Measurements from ENCODE around the gene PHACTR2.
"Not testable (repeated sequence)": the region's sequence is repeated elsewhere in the genome, so short reads cannot be mapped to it uniquely, and the experiment has no call there.

The PHACTR2 gene

DNA sequence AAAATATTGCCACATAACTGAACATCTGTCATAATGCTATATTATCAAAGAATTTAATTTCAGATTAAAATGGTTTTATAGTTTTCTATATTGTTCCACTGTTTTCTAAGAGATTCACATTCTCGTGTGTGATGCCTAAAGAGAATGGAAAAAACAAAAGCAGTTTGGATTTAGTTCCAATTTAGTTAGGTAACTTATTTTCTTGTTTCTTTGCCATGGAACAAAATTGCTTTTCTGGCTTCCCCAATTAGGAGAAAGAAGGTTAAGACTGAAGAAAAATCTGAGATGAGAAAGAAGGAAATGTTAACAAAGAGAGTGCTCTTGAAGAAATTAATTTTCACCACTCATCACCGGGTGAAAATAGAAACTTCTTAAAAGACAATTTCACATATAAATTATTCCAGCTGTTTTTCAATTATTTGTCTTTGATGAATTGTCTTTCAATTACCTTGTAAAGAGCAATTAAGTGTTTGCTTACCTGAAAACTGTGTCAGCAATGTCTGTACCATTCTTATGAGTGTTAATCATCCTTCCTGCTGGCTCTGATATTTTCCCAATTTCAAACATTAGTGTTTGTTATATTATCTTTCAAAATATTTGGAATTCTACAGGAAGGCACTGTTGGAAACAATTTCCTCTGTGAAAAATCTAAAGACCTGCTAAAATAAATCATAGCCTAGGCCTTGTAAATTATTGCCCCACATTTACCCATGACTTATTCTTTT is 19.5 kb downstream of the PHACTR2 start:
- no peak for DNase-seq (ENCODE audit: low spot score)
- FAIRE-seq: no peak

DNA sequence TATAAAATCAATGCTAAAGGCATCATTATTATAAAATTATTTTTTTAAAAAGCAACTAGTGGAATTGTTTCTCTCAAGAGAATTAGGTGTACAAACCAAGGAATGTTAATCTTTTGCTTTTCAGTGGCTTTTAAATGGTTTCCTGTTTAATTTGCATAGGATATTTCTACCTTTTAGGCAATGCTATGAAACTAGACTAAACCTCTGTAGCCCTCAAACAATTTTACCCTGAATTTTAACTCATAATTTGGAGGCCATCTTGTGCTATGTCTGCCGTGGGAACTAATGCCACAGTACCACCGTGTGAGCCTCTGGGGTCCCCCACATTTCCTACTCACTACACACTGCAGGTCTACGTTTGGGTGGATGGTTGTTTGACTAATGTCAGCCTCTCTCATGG is 20.6 kb downstream of the PHACTR2 start:
- DNase-seq (ENCODE audit: low spot score) (no peak), FAIRE-seq (no peak)

- FAIRE-seq (no peak), DNase-seq (ENCODE audit: low spot score) (no peak)
Measured at GRCh38 chr6:143698759-143699429, 21.1 kb downstream of the PHACTR2 start.

DNA sequence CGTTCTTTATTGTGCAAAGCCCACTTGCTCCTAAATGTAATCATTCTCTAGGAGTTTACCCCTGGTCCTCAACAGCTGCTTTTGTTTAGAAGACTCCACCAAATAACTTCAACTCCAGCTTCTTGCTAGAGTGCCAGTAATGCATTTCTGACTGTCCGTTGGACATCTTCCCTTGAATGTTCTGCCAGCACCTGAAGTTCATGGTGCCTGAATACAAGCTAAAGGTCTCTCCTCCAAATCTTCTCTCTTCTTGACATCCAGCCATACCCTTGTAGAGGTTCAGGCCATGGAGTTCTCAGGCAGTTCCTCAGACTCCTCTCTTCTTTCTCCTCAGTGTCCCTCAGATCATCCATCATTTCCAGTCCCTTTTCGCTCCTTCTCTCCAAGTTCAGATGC is 21.7 kb downstream of the PHACTR2 start:
- FAIRE-seq: no peak
- DNase-seq (ENCODE audit: low spot score): no peak

GRCh38 chr6:143700684-143701348 is 23.1 kb downstream of the PHACTR2 start:
- no peak for DNase-seq (ENCODE audit: low spot score)

DNA sequence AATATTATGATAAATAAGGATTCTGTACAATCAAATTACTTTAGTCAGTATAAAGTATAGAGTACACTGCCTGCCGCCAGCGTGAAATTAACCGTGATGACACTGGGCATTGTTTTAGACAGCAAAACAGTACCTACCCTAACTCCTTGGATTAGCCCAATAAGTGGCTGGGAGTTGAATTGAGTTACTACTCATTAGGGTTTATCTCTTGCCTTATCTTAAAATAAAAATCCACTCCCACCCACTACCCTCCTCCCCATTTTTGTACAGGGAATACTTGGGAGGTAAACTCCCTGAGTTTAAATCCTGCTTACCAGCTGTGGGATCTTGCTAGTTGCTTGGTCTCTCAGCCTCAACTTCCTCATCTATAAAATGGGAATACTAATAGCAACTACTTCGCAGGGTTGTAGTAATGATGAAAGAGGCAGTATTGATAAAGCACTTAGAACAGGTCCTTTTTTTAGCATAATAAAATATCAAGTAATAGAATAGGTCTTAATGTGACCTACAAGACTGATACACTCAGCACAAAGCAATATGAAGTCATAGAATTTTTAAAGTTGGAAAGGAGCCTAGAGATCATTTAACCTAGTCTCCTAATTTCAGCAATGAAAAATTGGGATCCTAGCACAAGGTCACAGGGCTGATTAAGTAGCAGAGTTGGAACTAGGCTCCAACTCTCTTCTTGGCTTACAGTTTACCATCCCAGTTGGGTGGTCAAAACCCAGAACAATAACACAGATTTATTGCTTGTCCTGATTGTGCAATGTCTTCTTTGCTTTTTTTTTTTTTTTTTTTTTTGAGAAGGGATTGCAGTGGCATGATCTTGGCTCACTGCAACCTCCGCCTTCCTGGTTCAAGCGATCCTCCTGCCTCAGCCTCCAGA is 23.8 kb downstream of the PHACTR2 start:
- FAIRE-seq: no peak
- DNase-seq (ENCODE audit: low spot score): no peak

More at GRCh38 chr6:143700684-143701348, 23.1 kb downstream of the PHACTR2 start:
- no peak for FAIRE-seq

DNA sequence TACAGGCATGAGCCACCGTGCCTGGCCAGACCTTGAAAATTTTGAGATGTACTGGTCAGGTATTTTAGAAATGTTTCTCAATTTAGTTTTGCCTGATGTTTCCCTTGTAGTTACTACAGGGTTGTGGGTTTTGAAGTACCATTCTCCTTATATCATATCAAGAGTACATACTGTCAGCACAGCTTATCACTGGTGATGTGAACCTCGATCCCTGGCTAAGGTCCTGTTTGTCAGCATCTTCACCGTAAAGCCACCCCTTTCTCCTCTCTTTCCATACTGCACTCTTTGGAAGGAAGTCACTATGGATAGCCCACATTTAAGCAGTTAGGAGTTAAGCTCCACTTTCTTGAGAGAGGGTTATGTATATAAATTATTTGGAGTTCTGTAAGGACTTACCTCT is 27.8 kb downstream of the PHACTR2 start:
- FAIRE-seq (no peak), DNase-seq (ENCODE audit: low spot score) (no peak)

DNA sequence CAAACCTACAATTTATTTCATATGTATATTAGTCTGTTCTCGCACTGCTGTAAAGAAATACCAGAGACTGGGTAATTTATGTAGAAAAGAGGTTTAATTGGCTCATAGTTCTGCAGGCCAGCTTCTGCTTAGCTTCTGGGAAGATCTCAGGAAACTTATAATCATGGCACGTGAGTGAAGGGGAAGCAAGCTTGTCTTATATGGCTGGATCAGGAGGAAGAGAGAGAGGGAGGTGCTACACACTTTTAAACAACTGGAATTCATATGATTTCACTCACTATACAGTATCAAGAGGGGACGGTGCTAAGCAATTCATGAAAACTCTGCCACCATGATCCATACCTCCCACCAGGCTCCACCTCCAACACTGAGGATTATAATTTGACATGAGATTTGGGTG is 29.9 kb downstream of the PHACTR2 start:
- DNase-seq (ENCODE audit: low spot score) (no peak), FAIRE-seq (no peak)

DNA sequence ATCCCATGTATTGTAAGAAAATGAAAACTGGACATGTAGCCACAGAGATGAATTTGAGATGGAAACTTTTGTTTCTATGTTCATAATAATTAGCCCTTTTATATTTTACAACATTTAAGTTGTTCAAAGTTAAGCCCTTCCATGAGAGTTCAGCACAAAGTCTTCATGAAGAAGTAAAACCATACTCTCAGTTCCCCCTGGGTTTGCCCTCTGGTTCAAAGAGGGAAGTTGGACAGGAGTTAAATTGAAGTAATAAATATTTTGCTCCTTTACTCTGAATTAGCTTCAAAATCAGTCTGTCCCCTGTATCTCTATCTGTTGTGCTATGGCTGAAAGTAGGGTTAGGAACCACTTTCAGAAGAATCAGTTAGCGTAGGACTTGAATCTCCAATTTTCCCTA is 31.1 kb downstream of the PHACTR2 start:
- DNase-seq (ENCODE audit: low spot score): no peak
- FAIRE-seq: no peak

DNA sequence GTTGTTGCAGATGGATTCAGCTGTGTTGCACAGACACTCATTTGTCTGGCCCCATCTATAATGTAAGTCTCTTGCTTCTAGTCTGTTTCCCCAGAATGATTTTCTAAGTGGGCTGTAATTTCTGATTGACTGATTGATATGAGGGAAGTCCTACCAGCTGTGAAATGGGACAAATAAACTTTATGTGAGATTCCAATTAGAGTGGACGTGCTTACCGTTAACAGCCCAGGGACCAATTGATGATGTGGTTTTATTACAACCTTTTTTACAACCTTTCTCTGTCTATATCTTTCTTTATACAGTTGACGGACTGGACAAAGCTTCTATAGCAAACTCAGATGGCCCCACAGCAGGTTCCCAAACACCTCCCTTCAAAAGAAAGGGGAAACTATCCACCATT is 33.9 kb downstream of the PHACTR2 start:
- no peak for DNase-seq (ENCODE audit: low spot score)
- FAIRE-seq: no peak

DNA sequence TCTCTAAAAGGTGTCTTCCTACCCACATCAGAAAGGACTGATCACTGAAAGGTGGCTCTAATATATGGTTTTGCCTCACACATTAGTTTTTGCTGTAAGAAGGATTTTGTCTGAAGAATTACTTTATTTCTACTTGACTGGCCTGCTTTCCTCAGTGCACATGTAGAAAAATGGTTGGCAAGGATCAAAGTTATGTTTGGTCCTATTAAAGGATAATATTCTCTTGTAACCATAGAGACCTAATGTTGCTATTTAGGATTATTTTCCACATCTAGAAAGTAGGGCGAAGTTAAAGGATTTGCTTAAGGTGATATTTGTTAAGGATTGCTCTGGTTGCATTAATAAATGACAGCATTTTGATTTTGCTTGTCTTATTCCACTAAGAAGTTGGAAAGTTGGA is 40.7 kb downstream of the PHACTR2 start:
- no peak for FAIRE-seq

DNA sequence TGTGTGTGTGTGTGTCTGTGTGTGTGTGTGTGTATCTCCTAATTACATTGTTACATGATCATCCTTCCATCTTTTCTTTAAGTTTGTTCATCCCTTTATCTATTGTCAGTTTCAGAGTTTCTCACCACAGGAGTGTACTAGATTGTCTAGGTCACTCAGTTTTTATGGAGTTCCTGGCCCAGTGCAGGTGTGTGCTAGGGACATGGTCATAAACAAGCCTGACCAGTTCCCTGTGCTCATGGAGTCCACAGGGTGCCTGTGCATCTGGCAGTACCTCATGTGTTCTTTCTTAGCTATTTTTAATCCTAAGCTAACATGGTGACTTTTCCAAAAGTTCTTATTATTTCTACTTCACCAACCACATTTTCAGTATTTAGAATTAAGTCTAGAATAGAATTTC is 43.9 kb downstream of the PHACTR2 start:
- DNase-seq (ENCODE audit: low spot score): no peak
- no peak for FAIRE-seq

More for the DNA sequence above, 40.7 kb downstream of the PHACTR2 start:
- no peak for DNase-seq (ENCODE audit: low spot score)

GRCh38 chr6:143724876-143725275 is 47.1 kb downstream of the PHACTR2 start:
- DNase-seq (ENCODE audit: low spot score) (no peak), FAIRE-seq (no peak)

DNA sequence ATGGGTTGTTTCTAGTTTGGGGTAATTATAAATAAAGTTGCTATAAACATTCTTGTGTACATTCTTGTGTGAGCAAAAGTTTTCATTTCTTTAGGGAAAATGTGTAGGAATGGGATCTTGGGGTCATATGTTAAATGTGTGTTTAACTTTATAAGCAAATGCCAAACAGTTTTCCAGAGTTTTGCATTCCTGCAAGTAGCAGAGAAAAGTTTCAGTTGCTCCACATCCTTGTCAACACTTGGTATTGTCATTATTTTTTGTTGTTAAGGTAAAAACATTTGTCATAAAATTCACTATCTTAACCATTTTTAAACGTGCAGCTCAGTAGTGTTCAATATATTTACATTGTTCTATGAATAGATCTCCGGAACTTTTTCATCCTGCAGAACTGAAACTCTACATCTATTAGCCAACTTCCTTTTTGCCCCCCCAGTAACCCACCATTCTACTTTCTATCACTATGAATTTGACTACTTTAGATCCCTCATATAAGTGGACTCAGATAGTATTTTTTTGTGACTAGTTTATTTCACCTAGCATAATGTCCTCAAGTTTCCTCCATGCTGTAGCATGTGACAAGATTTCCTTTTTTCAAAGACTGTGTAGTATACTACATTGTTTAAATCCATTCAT is 48.4 kb downstream of the PHACTR2 start:
- FAIRE-seq (no peak), DNase-seq (ENCODE audit: low spot score) (no peak)

GRCh38 chr6:143727035-143727434 is 49.3 kb downstream of the PHACTR2 start:
- DNase-seq (ENCODE audit: low spot score) (no peak), FAIRE-seq (no peak)

GRCh38 chr6:143731789-143732188 is 54.0 kb downstream of the PHACTR2 start:
- DNase-seq (ENCODE audit: low spot score): no peak
- FAIRE-seq: no peak

- DNase-seq (ENCODE audit: low spot score) (no peak), FAIRE-seq (no peak)
Measured at GRCh38 chr6:143732536-143732935, 54.8 kb downstream of the PHACTR2 start.

DNA sequence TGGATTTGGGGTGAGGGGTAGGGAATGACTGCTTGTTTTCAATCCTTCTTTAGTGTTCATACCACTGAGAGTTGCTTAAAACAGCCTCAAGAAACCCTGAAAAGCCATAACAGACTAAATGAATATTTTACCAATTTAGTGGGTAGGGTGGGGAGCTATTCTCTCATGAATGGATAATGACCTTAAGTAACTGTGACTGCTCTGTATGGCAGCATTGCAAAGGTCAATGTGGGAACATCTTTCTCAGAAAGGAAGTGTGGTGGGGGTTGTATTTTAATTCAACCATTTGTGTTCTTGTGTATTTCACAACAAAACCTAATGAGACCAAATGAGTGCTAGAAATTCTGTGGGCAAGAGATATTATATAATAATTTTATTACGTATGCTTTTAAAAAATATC is 55.7 kb downstream of the PHACTR2 start:
- no peak for DNase-seq (ENCODE audit: low spot score)
- no peak for FAIRE-seq

GRCh38 chr6:143734641-143735063 is 56.9 kb downstream of the PHACTR2 start:
- DNase-seq (ENCODE audit: low spot score): no peak
- FAIRE-seq: no peak

DNA sequence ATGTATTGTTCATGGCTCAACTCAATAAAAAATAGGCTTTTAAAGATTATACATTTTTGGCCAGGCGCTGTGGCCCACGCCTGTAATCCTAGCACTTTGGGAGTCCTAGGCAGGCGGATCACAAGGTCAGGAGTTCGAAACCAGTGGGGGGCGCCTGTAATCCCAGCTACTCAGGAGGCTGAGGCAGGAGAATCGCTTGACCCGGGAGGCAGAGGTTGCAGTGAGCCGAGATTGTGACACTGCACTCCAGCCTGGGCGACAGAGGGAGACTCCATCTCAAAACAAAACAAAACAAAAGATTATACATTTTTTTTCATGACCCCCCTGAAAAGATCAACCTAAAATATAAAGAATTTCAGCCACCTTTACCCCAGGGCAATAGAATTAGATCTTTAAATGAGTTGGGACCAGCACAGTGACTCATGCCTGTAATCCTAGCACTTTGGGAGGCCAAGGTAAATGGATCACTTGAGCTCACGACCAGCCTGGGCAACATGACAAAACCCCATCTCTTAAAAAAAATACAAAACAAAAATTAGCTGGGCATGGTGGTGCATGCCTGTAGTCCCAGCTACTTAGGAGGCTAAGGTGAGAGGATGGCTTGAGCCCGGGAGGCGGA is 60.4 kb downstream of the PHACTR2 start:
- FAIRE-seq; DNase-seq (ENCODE audit: low spot score): not testable (repeated sequence)
